EH (cell line): ENCODE measurements around the gene SOBP.

Experiments
- DNase-seq: peaks from one replicate; pipeline ENCODE4 v3.0.0-alpha.2; 2015; ENCODE audit warnings: low read depth

The SOBP gene

GRCh38 chr6:107689951-107690642 is 200.2 kb downstream of the SOBP start:
- DNase-seq, result no peak

- DNase-seq, result no peak
Measured at GRCh38 chr6:107690643-107691061, 200.7 kb downstream of the SOBP start.

- peak; percentile 73 for DNase-seq
Measured at GRCh38 chr6:107691062-107691751, 201.3 kb downstream of the SOBP start.

- peak; percentile 46 for DNase-seq
Measured at GRCh38 chr6:107692351-107692750, 202.4 kb downstream of the SOBP start.

GRCh38 chr6:107695061-107695720 is 205.3 kb downstream of the SOBP start:
- no peak for DNase-seq

- DNase-seq, result no peak
Measured at GRCh38 chr6:107697682-107698081, 207.8 kb downstream of the SOBP start.

GRCh38 chr6:107698146-107698545 is 208.2 kb downstream of the SOBP start:
- peak; percentile 83 for DNase-seq

- no peak for DNase-seq
Measured at GRCh38 chr6:107699254-107699653, 209.3 kb downstream of the SOBP start.

GRCh38 chr6:107699697-107700325 is 209.9 kb downstream of the SOBP start:
- DNase-seq, result no peak

- peak; percentile 14 for DNase-seq
Measured at GRCh38 chr6:107703606-107704005, 213.7 kb downstream of the SOBP start.

GRCh38 chr6:107704347-107705013 is 214.6 kb downstream of the SOBP start:
- peak; percentile 53 for DNase-seq

- no peak for DNase-seq
Measured at GRCh38 chr6:107706516-107707115, 216.7 kb downstream of the SOBP start.

GRCh38 chr6:107707346-107708275 is 217.7 kb downstream of the SOBP start:
- no peak for DNase-seq

GRCh38 chr6:107708435-107708834 is 218.5 kb downstream of the SOBP start:
- DNase-seq, result no peak

GRCh38 chr6:107709341-107709740 is 219.4 kb downstream of the SOBP start:
- DNase-seq, result no peak
